OCI-LY3 (cell line): Measurements from ENCODE around the gene GRID1.

Experiments
- H2AFZ ChIP-seq: fragments of 200-600, 300-600 bp; shearing (Covaris generic); 2 replicates; pipeline ENCODE4 v1.6.0; 2014; ENCODE audit warnings: antibody characterized with exemption, low read depth, low read length
- H3K27ac ChIP-seq: fragments of 200-600, 300-600 bp; sonication (generic); 2 replicates; pipeline ENCODE4 v1.5.1; 2014; ENCODE audit warnings: mild to moderate bottlenecking, low read length, moderate library complexity, mixed read lengths
- H3K27me3 ChIP-seq: fragments of 200-600, 300-600 bp; sonication (generic); 2 replicates; pipeline ENCODE4 v1.6.1; 2014; ENCODE audit warnings: low read depth, low read length, mixed read lengths
- H3K36me3 ChIP-seq: fragments of 200-600, 300-600 bp; sonication (generic); replicated peaks from 2 replicates; pipeline ENCODE3; 2014; ENCODE audit warnings: low read depth, low read length, mixed read lengths
- H3K4me1 ChIP-seq: fragments of 300-600, 200-600 bp; sonication (generic); 2 replicates; pipeline ENCODE4 v1.6.1; 2014; ENCODE audit warnings: low read length, mixed read lengths
- H3K4me2 ChIP-seq: fragments of 200-600, 300-600 bp; sonication (generic); 2 replicates; pipeline ENCODE4 v1.6.1; 2014; ENCODE audit warnings: low read length, mixed read lengths
- H3K4me3 ChIP-seq: fragments of 300-600, 200-600 bp; sonication (generic); 2 replicates; pipeline ENCODE4 v1.5.1; 2014; ENCODE audit warnings: antibody characterized with exemption, mild to moderate bottlenecking, low read length, moderate library complexity
- H3K79me2 ChIP-seq: fragments of 300-600, 200-600 bp; shearing (Covaris generic); 2 replicates; pipeline ENCODE4 v1.6.1; 2014; ENCODE audit warnings: mild to moderate bottlenecking, low read length, mixed read lengths
- H3K9ac ChIP-seq: fragments of 300-600, 200-600 bp; shearing (Covaris generic); 2 replicates; pipeline ENCODE4 v1.6.0; 2014; ENCODE audit warnings: mild to moderate bottlenecking, low read length, moderate library complexity
- H3K9me3 ChIP-seq: fragments of 200-600, 300-600 bp; shearing (Covaris generic); 2 replicates; pipeline ENCODE4 v1.6.1; 2014; ENCODE audit warnings: low read length, mixed read lengths; ENCODE audit not compliant: insufficient read depth
- H4K20me1 ChIP-seq: fragments of 200-600, 300-600 bp; sonication (generic); 2 replicates; pipeline ENCODE4 v1.6.1; 2016; ENCODE audit warnings: low read length, mixed read lengths; ENCODE audit not compliant: insufficient read depth
- EZH2phosphoT487 ChIP-seq: fragments of 200-600 bp; shearing (Covaris generic); IDR thresholded peaks from 2 replicates; pipeline ENCODE4 v1.6.1; 2018; ENCODE audit warnings: antibody characterized with exemption, mixed run types, low read depth
- TF ChIP-seq, protein P1 (sequence below): fragments of 200-600, 300-600 bp; sonication (generic); IDR thresholded peaks from 2 replicates; pipeline ENCODE4 v1.5.1; 2014; ENCODE audit warnings: antibody characterized with exemption, low read length, low read depth

The GRID1 gene

DNA sequence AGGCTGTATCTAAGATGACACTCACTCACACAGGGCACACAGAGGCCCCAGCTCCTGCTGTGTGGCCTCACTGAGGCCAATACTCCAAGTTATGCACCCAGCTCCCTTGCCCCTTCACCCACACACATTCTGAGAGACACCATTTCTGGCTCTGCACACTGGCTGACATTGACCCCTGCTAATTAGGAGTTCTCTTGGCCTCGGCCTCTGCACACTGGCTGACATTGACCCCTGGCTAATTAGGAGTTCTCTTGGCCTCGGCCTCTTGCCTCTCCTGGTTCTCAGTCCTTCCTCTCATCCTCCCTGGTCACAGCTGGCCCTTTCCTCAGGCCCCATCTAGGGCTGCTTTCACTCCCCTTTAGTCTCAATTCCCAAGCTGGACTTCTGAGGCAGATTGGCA is 97.3 kb downstream of the GRID1 start:
- Histone ChIP-seq H3K9ac (no peak overlapping the region), H3K4me3 (no peak overlapping the region), H3K4me2 (no peak overlapping the region), H2AFZ (no peak overlapping the region), H3K27me3 (no peaks in the 10 kb centered on the region), H3K4me1 (no peaks in the 10 kb centered on the region; the same call in 1 of the 2 replicates), H4K20me1 (no peaks in the 10 kb centered on the region), H3K36me3 (no peaks in the 10 kb centered on the region), H3K79me2 (no peaks in the 10 kb centered on the region), H3K9me3 (no peaks in the 10 kb centered on the region), H3K27ac (no peak overlapping the region)
- TF ChIP-seq, protein P1, sequence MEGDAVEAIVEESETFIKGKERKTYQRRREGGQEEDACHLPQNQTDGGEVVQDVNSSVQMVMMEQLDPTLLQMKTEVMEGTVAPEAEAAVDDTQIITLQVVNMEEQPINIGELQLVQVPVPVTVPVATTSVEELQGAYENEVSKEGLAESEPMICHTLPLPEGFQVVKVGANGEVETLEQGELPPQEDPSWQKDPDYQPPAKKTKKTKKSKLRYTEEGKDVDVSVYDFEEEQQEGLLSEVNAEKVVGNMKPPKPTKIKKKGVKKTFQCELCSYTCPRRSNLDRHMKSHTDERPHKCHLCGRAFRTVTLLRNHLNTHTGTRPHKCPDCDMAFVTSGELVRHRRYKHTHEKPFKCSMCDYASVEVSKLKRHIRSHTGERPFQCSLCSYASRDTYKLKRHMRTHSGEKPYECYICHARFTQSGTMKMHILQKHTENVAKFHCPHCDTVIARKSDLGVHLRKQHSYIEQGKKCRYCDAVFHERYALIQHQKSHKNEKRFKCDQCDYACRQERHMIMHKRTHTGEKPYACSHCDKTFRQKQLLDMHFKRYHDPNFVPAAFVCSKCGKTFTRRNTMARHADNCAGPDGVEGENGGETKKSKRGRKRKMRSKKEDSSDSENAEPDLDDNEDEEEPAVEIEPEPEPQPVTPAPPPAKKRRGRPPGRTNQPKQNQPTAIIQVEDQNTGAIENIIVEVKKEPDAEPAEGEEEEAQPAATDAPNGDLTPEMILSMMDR: no peak
- no peak for TF ChIP-seq EZH2phosphoT487

- H3K9me3 ChIP-seq: no peaks in the 10 kb centered on the region
- no peak for TF ChIP-seq EZH2phosphoT487
- TF ChIP-seq, protein P1: no peak
- no peaks in the 10 kb centered on the region for H3K79me2 ChIP-seq
- H3K27me3 ChIP-seq: no peaks in the 10 kb centered on the region
- no peak overlapping the region for H3K9ac ChIP-seq
- H3K4me3 ChIP-seq: no peak overlapping the region
- H2AFZ ChIP-seq: no peak overlapping the region
- H4K20me1 ChIP-seq: no peaks in the 10 kb centered on the region
- no peaks in the 10 kb centered on the region for H3K36me3 ChIP-seq
- no peak overlapping the region for H3K27ac ChIP-seq
- H3K4me2 ChIP-seq: no peak overlapping the region
- H3K4me1 ChIP-seq: no peaks in the 10 kb centered on the region; the same call in 1 of the 2 replicates
Measured at GRCh38 chr10:86267286-86268195, 99.1 kb downstream of the GRID1 start.

DNA sequence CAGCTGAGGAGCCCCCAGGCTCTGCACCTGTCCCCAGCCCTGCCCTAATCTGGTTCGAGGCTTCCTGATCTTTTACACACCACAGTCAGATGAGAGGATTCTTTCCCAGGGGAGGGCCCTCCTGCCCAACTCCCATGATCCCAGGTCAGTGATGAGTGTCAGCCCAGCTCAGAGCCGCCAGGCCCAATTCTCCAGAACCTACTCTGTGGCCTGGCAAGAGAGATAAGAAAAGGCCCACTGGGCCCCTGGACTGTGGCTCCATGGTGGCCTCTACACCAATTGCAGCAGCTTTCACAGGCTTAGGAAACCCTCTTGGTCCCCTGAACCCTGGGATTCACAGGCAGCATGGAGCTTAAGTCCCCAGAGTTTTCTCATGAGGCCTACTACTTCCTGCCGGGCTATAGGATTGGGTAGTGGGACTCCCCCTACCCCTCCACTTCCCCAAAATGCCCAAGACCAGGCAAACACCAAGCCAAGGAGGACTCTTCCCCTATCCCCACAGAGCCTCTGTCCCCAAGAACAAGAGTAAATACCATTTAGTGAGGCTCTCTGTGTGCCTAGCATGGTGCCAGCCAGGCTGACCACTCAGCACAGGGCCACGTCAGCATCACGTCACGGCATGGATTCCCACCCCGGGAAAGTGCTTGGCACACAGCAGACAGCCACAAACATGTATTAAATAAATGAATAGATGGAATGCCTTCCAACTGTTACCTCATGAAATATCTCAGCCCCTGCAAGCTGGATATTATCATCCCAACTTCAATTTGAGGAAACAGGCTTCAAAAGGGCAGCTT is 100.0 kb downstream of the GRID1 start:
- Histone ChIP-seq H3K27ac (no peak overlapping the region), H3K27me3 (no peaks in the 10 kb centered on the region), H3K9me3 (no peaks in the 10 kb centered on the region), H3K36me3 (no peaks in the 10 kb centered on the region), H3K9ac (no peak overlapping the region), H3K79me2 (no peaks in the 10 kb centered on the region), H3K4me2 (no peak overlapping the region), H3K4me3 (no peak overlapping the region), H3K4me1 (peaks cover 5% of the 10 kb centered on the region), H4K20me1 (no peaks in the 10 kb centered on the region), H2AFZ (no peak overlapping the region)
- no peak for TF ChIP-seq EZH2phosphoT487
- TF ChIP-seq, protein P1: no peak

DNA sequence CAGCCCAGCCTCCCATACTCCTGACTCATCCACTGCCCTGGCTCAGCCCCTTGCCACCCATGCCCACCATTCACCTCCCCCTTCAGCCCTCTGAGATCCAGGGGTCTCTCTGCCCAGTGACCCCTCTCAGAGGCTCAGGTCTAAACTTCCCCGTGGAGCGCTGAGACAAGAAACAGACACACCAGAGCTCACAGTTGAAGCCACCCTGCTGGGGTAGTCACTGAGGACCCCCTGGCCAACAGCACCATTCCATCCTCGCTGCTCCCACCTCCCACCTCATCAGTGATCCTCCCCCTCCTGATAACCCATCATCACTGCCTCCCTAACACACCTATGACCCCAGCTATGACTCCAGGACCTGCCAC is 100.7 kb downstream of the GRID1 start:
- Histone ChIP-seq H3K79me2 (no peaks in the 10 kb centered on the region), H2AFZ (no peak overlapping the region), H3K9ac (no peak overlapping the region), H3K4me3 (no peak overlapping the region), H3K4me2 (no peak overlapping the region), H3K27ac (no peak overlapping the region), H3K36me3 (no peaks in the 10 kb centered on the region), H3K9me3 (no peaks in the 10 kb centered on the region), H4K20me1 (no peaks in the 10 kb centered on the region), H3K27me3 (no peaks in the 10 kb centered on the region), H3K4me1 (peaks cover 5% of the 10 kb centered on the region)
- TF ChIP-seq EZH2phosphoT487: no peak
- TF ChIP-seq, protein P1: no peak
